ENCODE measurements around the gene BZW1.

DNA sequence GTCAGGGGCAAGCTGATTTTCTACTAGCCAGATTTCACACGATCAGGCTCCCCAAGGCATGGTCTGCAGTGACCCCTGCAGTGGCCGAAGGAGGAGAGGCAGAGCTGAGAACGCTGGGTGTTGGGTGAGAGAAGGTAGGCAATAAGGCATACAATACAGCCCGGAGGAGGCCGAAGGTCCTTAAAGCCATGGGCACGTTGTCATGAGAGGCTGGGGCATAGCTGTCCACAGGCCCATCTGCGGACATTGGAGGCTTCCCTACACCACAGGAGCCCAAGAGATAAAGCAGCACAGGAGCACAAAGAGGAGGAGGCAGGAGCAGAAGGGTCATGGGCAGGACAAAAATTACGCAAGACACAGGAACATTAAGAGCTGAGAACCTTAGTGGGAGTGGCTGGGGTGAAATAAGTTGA lies 16.7 kb upstream of the BZW1 start:
- TF ChIP-seq, protein P1, sequence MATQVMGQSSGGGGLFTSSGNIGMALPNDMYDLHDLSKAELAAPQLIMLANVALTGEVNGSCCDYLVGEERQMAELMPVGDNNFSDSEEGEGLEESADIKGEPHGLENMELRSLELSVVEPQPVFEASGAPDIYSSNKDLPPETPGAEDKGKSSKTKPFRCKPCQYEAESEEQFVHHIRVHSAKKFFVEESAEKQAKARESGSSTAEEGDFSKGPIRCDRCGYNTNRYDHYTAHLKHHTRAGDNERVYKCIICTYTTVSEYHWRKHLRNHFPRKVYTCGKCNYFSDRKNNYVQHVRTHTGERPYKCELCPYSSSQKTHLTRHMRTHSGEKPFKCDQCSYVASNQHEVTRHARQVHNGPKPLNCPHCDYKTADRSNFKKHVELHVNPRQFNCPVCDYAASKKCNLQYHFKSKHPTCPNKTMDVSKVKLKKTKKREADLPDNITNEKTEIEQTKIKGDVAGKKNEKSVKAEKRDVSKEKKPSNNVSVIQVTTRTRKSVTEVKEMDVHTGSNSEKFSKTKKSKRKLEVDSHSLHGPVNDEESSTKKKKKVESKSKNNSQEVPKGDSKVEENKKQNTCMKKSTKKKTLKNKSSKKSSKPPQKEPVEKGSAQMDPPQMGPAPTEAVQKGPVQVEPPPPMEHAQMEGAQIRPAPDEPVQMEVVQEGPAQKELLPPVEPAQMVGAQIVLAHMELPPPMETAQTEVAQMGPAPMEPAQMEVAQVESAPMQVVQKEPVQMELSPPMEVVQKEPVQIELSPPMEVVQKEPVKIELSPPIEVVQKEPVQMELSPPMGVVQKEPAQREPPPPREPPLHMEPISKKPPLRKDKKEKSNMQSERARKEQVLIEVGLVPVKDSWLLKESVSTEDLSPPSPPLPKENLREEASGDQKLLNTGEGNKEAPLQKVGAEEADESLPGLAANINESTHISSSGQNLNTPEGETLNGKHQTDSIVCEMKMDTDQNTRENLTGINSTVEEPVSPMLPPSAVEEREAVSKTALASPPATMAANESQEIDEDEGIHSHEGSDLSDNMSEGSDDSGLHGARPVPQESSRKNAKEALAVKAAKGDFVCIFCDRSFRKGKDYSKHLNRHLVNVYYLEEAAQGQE (IDR thresholded peaks at IDR 0.05; ENCODE audit: low read depth), result no peak
- TF ChIP-seq EGR1 (IDR thresholded peaks at IDR 0.05; ENCODE audit: low read depth) (no peak), POLR2AphosphoS5 (IDR thresholded peaks at IDR 0.05; ENCODE audit: low read depth, low read length) (no peak), EZH2 (IDR thresholded peaks at IDR 0.05) (no peak), CBX3 (IDR thresholded peaks at IDR 0.05; ENCODE audit: low read depth) (no peak), SP1 (IDR thresholded peaks at IDR 0.05; ENCODE audit: low read depth) (no peak), POLR2A (IDR thresholded peaks at IDR 0.05; ENCODE audit: borderline replicate concordance, extremely low read depth, insufficient read depth, insufficient read length) (no peak), YY1 (IDR thresholded peaks at IDR 0.05; ENCODE audit: extremely low read depth, insufficient replicate concordance, low read depth, low read length) (no peak), ZNF274 (IDR thresholded peaks at IDR 0.05; ENCODE audit: low read depth, low read length) (no peak)
- TF ChIP-seq, protein P2, sequence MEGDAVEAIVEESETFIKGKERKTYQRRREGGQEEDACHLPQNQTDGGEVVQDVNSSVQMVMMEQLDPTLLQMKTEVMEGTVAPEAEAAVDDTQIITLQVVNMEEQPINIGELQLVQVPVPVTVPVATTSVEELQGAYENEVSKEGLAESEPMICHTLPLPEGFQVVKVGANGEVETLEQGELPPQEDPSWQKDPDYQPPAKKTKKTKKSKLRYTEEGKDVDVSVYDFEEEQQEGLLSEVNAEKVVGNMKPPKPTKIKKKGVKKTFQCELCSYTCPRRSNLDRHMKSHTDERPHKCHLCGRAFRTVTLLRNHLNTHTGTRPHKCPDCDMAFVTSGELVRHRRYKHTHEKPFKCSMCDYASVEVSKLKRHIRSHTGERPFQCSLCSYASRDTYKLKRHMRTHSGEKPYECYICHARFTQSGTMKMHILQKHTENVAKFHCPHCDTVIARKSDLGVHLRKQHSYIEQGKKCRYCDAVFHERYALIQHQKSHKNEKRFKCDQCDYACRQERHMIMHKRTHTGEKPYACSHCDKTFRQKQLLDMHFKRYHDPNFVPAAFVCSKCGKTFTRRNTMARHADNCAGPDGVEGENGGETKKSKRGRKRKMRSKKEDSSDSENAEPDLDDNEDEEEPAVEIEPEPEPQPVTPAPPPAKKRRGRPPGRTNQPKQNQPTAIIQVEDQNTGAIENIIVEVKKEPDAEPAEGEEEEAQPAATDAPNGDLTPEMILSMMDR (IDR thresholded peaks at IDR 0.05 in 2 of 3, conservative IDR thresholded peaks at IDR 0.05 in 1 of 3; ENCODE audit: borderline replicate concordance in 1 of 3, insufficient read depth in 1 of 3, low read depth in 2 of 3, low read length in 2 of 3), result 0 out of 6 replicates have a peak, but pooled peaks of 2 of the 3 experiments have one; percentile 10 to 24
